Thoracic aorta (tissue), 2 donors: ENCODE measurements around the gene CENATAC. TPM values are rescaled to one million over a fixed set of nuclear protein-coding genes. Genes with fewer than 3 reads are reported as not detected.

Source experiments
- ATAC-seq: fragments of 150-250 bp; one replicate; pipeline ENCODE4 v1.8.0; 2017; ENCODE audit warnings: low read depth; ENCODE audit not compliant: insufficient number of reproducible peaks, low FRiP score
- DNase-seq: peaks from one replicate; pipeline ENCODE4 v3.0.0-alpha.2; 2020; ENCODE audit warnings: low spot score
- H3K27ac ChIP-seq, 2 donors: fragments of 200-600 bp; sonication (generic); 1 replicate in 1 of 2; 2 replicates in 1 of 2; pipeline ENCODE4 v1.5.1; 2016; ENCODE audit warnings: mild to moderate bottlenecking in 2 of 2, moderate library complexity in 2 of 2
- H3K27me3 ChIP-seq: fragments of 200-600 bp; sonication (generic); replicated peaks from 2 replicates; pipeline ENCODE4 v1.6.0; 2016; ENCODE audit warnings: mild to moderate bottlenecking; ENCODE audit not compliant: insufficient read depth
- H3K36me3 ChIP-seq: fragments of 200-600 bp; sonication (generic); one replicate; pipeline ENCODE4 v1.5.1; 2016
- H3K4me1 ChIP-seq, 2 donors: fragments of 200-600 bp; sonication (generic); 1 replicate in 1 of 2; 2 replicates in 1 of 2; pipeline versions ENCODE4 v1.5.1 to v1.6.0; 2016; ENCODE audit warnings: low read depth in 2 of 2, mild to moderate bottlenecking in 1 of 2; ENCODE audit not compliant: control insufficient read depth in 1 of 2
- H3K4me3 ChIP-seq: fragments of 200-600 bp; sonication (generic); 2 replicates; pipeline ENCODE4 v1.5.1; 2016; ENCODE audit warnings: mild to moderate bottlenecking
- H3K9me3 ChIP-seq: fragments of 200-600 bp; sonication (generic); 2 replicates; pipeline ENCODE4 v1.5.1; 2016
- CTCF ChIP-seq: fragments of 200-600 bp; sonication (generic); IDR thresholded peaks from one replicate; pipeline ENCODE4 v1.5.1; 2019; ENCODE audit warnings: antibody characterized with exemption
- total RNA-seq, 2 donors: library from RNA; depleted of rRNA; stranded (reverse); fragments of >200 nt; gene quantifications; one replicate each; pipeline versions ENCODE4 v1.1.0 to v1.2.3, GENCODE V29; 2016

CENATAC gene
- total RNA-seq, 2 donors from 2014 or later: 63.5 to 128 TPM

DNA sequence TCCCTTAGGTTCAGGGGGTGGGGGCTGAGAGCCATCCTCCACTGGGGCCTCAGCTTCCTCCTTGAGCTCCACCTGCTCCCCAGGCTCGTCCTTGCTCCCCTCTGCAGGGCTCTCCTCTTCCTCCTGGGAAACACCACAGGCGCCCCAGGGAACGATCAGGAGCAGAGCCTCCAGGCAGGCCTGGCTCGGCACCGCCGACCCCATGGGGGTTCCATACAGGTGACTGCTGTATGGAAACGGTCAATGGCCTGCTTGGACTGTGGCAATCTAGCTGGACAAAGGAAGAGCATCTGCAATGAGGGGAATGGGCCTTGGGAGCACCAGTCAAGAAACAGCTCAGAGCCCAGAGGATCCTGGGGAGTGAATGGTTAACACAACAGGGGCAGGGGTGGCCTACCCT, 51.1 kb downstream of the CENATAC start:
- no peaks in the 10 kb centered on the region for H3K27me3 ChIP-seq
- no peak for TF ChIP-seq CTCF
- H3K4me1 ChIP-seq: no peaks in the 10 kb centered on the region
- no peak overlapping the region for H3K27ac ChIP-seq
- ATAC-seq: no peak
- no peaks in the 10 kb centered on the region for H3K9me3 ChIP-seq
- peaks cover 70% of the 10 kb centered on the region for H3K36me3 ChIP-seq
- no peak overlapping the region for H3K4me3 ChIP-seq
- DNase-seq: no peak

DNA sequence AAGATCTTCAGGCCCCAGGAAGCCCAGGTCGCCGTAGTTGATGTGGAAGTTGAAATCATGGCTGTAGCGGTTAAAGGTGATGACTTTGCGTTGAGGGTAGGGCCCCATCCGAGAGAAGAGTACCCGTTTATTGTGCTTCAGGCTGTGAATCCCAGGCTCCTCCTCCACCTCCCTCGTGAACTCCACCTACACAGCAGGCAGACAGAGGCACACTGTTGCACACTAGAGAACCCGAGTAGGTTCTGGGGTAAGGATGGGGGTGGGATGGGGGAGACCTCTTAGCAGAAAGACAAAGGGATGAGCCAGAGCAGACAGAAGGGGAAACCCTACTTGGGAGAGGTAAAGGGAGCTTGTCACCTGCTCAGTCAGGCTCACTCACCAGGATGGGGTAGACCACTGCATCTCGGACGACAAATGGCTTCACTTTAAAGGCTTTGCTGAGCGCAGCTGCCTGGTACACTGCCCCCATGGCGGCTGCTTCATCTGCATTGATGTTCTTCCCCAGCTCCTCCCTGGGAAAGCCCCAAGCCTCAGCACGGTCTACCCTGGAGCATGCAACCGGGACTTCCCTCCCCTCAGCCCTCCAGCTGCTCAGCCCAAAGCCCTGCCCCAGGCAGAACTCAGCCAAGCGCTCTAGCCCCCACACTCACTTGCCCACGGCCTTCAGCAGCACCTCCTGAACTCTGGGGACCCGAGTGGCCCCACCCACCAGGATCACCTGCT, 53.7 kb downstream of the CENATAC start:
- Histone ChIP-seq H3K27ac (no peak overlapping the region), H3K9me3 (no peaks in the 10 kb centered on the region), H3K27me3 (no peaks in the 10 kb centered on the region), H3K4me1 (peaks cover 10 to 17% of the 10 kb centered on the region in 2 donors), H3K4me3 (no peak overlapping the region), H3K36me3 (peaks cover 60% of the 10 kb centered on the region)
- ATAC-seq (no peak), DNase-seq (no peak)
- TF ChIP-seq CTCF: no peak

- TF ChIP-seq CTCF: no peak
- H3K4me3 ChIP-seq: no peak overlapping the region
- H3K4me1 ChIP-seq: peaks cover 10 to 17% of the 10 kb centered on the region in 2 donors
- H3K36me3 ChIP-seq: peaks cover 57% of the 10 kb centered on the region
- no peak overlapping the region for H3K27ac ChIP-seq
- DNase-seq (no peak), ATAC-seq (no peak)
- H3K9me3 ChIP-seq: no peaks in the 10 kb centered on the region
- no peaks in the 10 kb centered on the region for H3K27me3 ChIP-seq
Observed at GRCh38 chr11:119052163-119052814, 54.4 kb downstream of the CENATAC start.

- Histone ChIP-seq H3K4me1 (peaks cover 16 to 23% of the 10 kb centered on the region in 2 donors), H3K27me3 (no peaks in the 10 kb centered on the region), H3K27ac (no peak overlapping the region)
Observed at GRCh38 chr11:119054418-119054817, 56.5 kb downstream of the CENATAC start.

More at GRCh38 chr11:119054418-119054817, 56.5 kb downstream of the CENATAC start:
- Histone ChIP-seq H3K9me3 (no peaks in the 10 kb centered on the region), H3K4me3 (no peak overlapping the region), H3K36me3 (peaks cover 35% of the 10 kb centered on the region)
- no peak for TF ChIP-seq CTCF
- ATAC-seq: no peak
- no peak for DNase-seq
